Measurements from ENCODE around the gene NR2E3. TPM values are rescaled to one million over a fixed set of nuclear protein-coding genes. Genes with fewer than 3 reads are reported as not detected.

NR2E3 gene
- total RNA-seq (2022; extraction: Qiagen RNA extraction) = 0.08 to 0.31 TPM (median 0.25 TPM) in 5 replicates

GRCh38 chr15:71810256-71811035 lies at the start of gene NR2E3:
NR2E3 (plus strand) TSS chr15:71810554; CDS start chr15:71810744, 190 bp downstream.

All from A549 treated with Mapracorat at 1 μM for 4 hours (cell line).